AG09309 (cell line): Measurements from ENCODE around the gene ATAD2B.
"Not testable (repeated sequence)": the region's sequence is repeated elsewhere in the genome, so short reads cannot be mapped to it uniquely, and the experiment has no call there.

Source experiments
- DNase-seq: peaks from one replicate; pipeline ENCODE4 v3.0.0-alpha.2; 2010; ENCODE audit warnings: low read depth
- H3K4me3 ChIP-seq: 2 replicates; pipeline ENCODE4 v1.5.1; 2011; ENCODE audit warnings: mild to moderate bottlenecking, low read depth, low read length, moderate library complexity; ENCODE audit not compliant: control insufficient read depth
- CTCF ChIP-seq: IDR thresholded peaks from 2 replicates; pipeline ENCODE4 v1.5.1; 2011; ENCODE audit warnings: mild to moderate bottlenecking, low read depth, low read length, inconsistent platforms; ENCODE audit not compliant: insufficient read depth, control insufficient read depth; ENCODE audit errors: missing control alignments

Gene ATAD2B

DNA sequence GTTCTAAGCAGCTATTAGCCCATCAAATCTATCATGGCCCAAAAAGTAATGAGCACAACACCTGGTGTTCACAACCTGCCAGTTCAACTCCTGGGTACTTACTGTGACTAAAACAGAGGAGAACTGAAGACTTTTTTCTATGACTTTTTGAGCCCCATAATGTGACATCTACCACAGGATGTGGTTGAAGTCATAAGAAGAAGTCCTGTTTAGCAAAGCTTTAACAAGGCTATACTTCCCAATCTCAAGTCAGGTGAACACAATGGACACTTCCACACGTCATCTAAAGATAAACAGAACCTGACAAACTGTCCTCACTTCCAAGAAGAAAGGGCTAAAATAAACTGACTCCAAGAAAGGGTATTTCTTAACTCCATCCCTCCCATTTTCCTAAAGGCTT, 138.8 kb downstream of the ATAD2B start:
- no peak for DNase-seq
- TF ChIP-seq CTCF: no peak
- no peak overlapping the region for H3K4me3 ChIP-seq

DNA sequence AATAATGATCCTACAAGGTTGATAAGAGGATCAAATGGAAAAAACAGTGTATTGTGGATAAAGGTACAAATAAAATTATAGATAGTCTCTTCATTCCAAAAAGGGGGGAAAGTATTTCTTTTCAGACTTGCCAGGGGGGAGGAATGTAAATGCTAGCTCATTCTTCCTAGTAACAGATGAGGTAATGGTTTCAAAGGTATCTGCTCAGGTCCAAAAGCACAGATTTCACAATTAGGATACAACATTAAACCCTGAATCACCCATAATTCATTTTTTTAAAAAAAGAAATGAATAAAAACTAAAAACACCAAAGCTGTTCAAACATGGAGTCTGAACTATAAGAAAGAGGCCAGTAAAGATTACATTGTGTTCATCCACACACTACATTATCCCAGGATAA, 142.0 kb downstream of the ATAD2B start:
- DNase-seq: no peak
- no peak for TF ChIP-seq CTCF
- H3K4me3 ChIP-seq: no peak overlapping the region

GRCh38 chr2:23782646-23783045, 144.3 kb downstream of the ATAD2B start:
- DNase-seq: no peak
- no peak for TF ChIP-seq CTCF
- no peak overlapping the region for H3K4me3 ChIP-seq

GRCh38 chr2:23782126-23782525, 144.8 kb downstream of the ATAD2B start:
- TF ChIP-seq CTCF: no peak
- H3K4me3 ChIP-seq: no peak overlapping the region
- DNase-seq: no peak

DNA sequence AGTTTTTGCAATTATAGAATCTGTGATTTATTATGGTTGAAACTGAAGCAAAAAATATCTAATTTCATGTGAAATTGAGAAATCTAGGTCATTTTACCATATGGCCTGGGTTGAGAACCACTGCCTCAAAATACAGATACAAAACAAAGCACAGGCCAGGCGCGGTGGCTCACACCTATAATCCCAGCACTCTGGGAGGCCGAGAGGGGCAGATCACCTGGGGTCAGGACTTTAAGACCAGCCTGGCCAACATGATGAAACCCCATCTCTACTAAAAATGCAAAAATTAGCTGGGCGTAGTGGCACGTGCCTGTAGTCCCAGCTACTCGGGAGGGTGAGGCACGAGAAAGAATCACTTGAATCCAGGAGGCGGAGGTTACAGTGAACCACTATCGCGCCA, 146.5 kb downstream of the ATAD2B start:
- DNase-seq, H3K4me3 ChIP-seq: not testable (repeated sequence)

DNA sequence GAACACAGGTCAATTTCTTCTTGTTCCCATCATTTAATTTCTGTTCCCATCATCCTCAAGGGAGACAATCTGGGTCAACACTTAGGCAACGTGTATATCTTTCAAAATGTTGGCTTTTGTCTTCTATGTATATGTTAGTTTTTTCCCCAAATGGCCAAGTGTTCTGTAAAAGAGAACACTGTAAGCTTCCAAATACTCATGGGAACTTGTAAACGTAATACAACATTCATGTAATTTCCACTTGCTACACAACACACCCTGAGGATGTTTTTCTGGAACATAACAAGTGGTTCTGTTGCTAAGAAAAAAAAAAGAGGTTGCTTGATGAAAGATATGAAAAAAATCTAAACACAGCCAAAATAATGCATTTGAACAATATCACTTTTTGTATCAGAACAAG, 149.1 kb downstream of the ATAD2B start:
- no peak overlapping the region for H3K4me3 ChIP-seq
- no peak for TF ChIP-seq CTCF
- no peak for DNase-seq

DNA sequence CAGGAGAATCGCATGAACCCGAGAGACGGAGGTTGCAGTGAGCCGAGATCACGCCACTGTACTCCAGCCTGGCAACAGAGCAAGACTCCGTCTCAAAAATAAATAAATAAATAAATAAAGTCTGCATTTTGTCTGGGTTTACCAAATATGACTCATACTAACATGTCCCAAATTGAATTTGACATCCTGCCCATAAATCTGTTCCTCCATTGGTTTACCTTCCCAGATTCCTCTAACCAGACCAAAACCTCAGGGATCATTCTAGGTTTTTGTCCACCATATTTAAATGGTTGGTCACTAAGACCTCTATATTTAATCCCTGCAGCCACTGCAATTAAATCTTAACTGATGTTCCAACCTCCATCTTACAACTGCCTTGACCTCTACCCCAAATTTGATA, 150.9 kb downstream of the ATAD2B start:
- TF ChIP-seq CTCF: no peak
- H3K4me3 ChIP-seq: no peak overlapping the region
- DNase-seq: no peak
